ENCODE data around the gene WNT7B. TPM values are rescaled to one million over a fixed set of nuclear protein-coding genes. Genes with fewer than 3 reads are reported as not detected.

Gene WNT7B
- total and polyA plus RNA-seq, 2 experiments from 2014 or later = 0.10 TPM; not detected in 1

GRCh38 chr22:45893516-45893915 lies 83.4 kb downstream of the WNT7B start:
- no peak overlapping the region for H2AFZ ChIP-seq
- H3K27ac ChIP-seq (ENCODE audit: low read depth) = no peak overlapping the region
- no peaks in the 10 kb centered on the region for H4K20me1 ChIP-seq (replicated peaks; ENCODE audit: insufficient read depth)
- no peak for TF ChIP-seq POLR2AphosphoS5 (IDR thresholded peaks at IDR 0.05; ENCODE audit: low read depth)
- no peak for TF ChIP-seq CTCF (conservative IDR thresholded peaks at IDR 0.05; ENCODE audit: low read depth in 2 of 2)
- TF ChIP-seq STAT1 (IDR thresholded peaks at IDR 0.05; ENCODE audit: unreplicated experiment) = no peak
- no peak for TF ChIP-seq CREB1 (CRISPR knock-in tag; IDR thresholded peaks at IDR 0.05; ENCODE audit: low read depth)
- TF ChIP-seq NANOG (IDR thresholded peaks at IDR 0.05; ENCODE audit: borderline replicate concordance) = no peak
- TF ChIP-seq ETS1 (IDR thresholded peaks at IDR 0.05) = no peak
- no peak for TF ChIP-seq JUNB (IDR thresholded peaks at IDR 0.05; ENCODE audit: unreplicated experiment)
- no peak for TF ChIP-seq ZNF331 (CRISPR knock-in tag; IDR thresholded peaks at IDR 0.05; ENCODE audit: low read depth)
- no peak for TF ChIP-seq ZNF114 (CRISPR knock-in tag; IDR thresholded peaks at IDR 0.05)
- no peak for TF ChIP-seq REST (IDR thresholded peaks at IDR 0.05; ENCODE audit: unreplicated experiment)
- no peak overlapping the region for H3K4me2 ChIP-seq
- H3F3A ChIP-seq (replicated peaks; ENCODE audit: low read depth) = no peaks in the 10 kb centered on the region
- H3K27me3 Mint-ChIP-seq (ENCODE audit: insufficient read depth, low read depth, poor library complexity) = peaks cover 12% of the 10 kb centered on the region
- H3K27ac Mint-ChIP-seq = no peak overlapping the region
- ATAC-seq (no peak), DNase-seq (ENCODE audit: low spot score) (no peak)
- peaks cover 5% of the 10 kb centered on the region; the same call in 1 of the 2 replicates for H3K4me1 ChIP-seq (ENCODE audit: insufficient read depth)
- no peaks in the 10 kb centered on the region for H3K36me3 ChIP-seq (ENCODE audit: insufficient read depth)
- no peaks in the 10 kb centered on the region for H3K36me3 Mint-ChIP-seq (ENCODE audit: low read depth)
- peaks cover 14% of the 10 kb centered on the region; the same call in 2 of the 3 replicates for H3K4me1 Mint-ChIP-seq
- H3K4me3 ChIP-seq = no peak overlapping the region
- no peak overlapping the region for H3K4me3 Mint-ChIP-seq
- no peaks in the 10 kb centered on the region for H3K9me3 Mint-ChIP-seq
- H3K27me3 ChIP-seq (ENCODE audit: insufficient read depth) = no peaks in the 10 kb centered on the region
- H3K79me2 ChIP-seq (replicated peaks; ENCODE audit: insufficient read depth) = no peaks in the 10 kb centered on the region
- H3K9me2 ChIP-seq (ENCODE audit: insufficient read depth) = no peaks in the 10 kb centered on the region

All from GM23338 (cell line).